ENCODE measurements around the gene FAAP20.

FAAP20 gene

DNA sequence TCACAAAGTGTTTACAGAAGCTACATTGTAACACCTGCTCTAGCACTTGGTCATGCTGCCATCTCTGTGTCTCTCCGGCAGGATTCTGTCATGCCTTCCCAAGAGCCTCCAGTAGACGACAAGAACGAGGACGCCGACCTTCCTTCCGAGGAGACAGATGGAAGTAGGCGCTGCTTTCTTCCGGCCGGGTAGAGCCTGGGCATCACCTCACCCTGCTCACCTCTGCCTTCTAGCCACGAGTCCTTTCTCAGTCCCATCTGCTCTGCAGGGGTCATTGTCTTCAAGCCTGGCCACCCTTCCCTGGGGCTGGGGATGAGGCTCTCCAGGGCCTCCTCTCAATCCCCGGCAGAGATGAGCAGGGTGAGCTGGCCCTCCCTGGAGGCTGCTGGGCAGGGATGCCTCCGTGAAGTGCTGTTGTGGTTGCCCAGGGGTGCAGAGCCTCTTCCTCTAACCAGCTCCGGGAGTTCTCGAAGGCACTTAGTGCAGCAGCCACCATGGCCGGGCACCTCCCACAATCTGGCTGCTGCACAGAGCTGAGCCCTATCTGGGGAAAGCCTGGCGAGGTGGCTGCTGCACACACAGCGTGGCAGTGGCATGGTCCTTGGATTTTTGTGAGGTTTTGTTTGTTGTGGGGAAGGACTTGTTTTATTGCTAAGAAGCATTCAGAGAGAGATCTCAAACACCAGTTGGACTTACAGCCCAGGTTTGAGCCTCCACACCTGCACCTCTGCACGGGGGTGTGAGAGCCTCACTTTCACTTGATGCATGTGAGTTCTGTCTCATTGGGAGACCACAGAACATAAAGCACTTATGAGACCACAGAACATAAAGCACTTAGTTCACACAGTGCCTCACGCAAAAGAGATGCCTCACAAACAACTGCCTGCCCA is 48.4 kb downstream of the FAAP20 start:
- DNase-seq (ENCODE audit: low read depth, low spot score) = no peak
- WGBS (ENCODE audit: insufficient coverage, insufficient read length) = no CpG with 5 or more reads among the region's 19 CpGs
- Histone ChIP-seq H3K27me3 (ENCODE audit: control insufficient read depth, insufficient read depth, low read length) (no peaks in the 10 kb centered on the region), H3K27ac (ENCODE audit: low read length) (no peak overlapping the region), H3K36me3 (ENCODE audit: control insufficient read depth, insufficient read depth, low read length) (peaks cover 7% of the 10 kb centered on the region), H3K4me1 (ENCODE audit: control insufficient read depth, insufficient read depth, low read length) (no peaks in the 10 kb centered on the region), H3K4me3 (ENCODE audit: low read length) (no peak overlapping the region), H3K9me3 (ENCODE audit: control insufficient read depth, insufficient read depth, low read length) (no peaks in the 10 kb centered on the region)

DNA sequence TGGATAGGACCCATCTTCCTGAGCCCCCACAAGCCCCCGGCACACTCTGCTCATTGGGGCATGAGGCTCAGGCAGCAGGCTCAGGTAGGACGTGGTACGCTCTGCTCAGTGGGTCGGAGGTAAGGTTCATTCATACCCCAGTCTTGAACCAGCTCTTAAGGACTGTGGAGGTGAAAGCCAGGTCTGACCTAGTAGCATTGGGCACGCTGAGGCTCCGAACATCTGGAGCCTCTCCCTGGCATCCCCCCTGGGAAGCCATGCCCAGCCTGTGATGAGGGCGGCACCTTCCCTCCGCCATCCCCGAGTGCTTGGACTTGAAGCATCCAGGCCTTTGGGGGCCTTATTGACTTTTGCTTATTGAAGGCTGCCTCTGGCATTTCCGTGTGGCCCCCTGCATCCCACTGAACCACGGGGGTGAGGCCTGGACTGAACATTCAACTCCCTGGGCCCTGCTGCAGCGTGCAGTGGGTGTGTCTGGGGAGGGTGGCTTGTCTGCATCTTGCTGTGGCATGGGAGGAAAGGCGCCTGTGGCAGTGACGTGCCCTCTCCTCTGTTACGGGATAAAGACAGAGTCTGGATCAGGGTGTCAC is 50.0 kb downstream of the FAAP20 start:
- no CpG with 5 or more reads among the region's 15 CpGs for WGBS (ENCODE audit: insufficient coverage, insufficient read length)
- no peaks in the 10 kb centered on the region for H3K4me1 ChIP-seq (ENCODE audit: control insufficient read depth, insufficient read depth, low read length)
- no peaks in the 10 kb centered on the region for H3K27me3 ChIP-seq (ENCODE audit: control insufficient read depth, insufficient read depth, low read length)
- H3K4me3 ChIP-seq (ENCODE audit: low read length) = no peak overlapping the region
- H3K36me3 ChIP-seq (ENCODE audit: control insufficient read depth, insufficient read depth, low read length) = peaks cover 4% of the 10 kb centered on the region
- DNase-seq (ENCODE audit: low read depth, low spot score) = no peak
- no peak overlapping the region for H3K27ac ChIP-seq (ENCODE audit: low read length)
- H3K9me3 ChIP-seq (ENCODE audit: control insufficient read depth, insufficient read depth, low read length) = no peaks in the 10 kb centered on the region

- H3K27ac ChIP-seq (ENCODE audit: low read length) = no peak overlapping the region
- no peaks in the 10 kb centered on the region for H3K9me3 ChIP-seq (ENCODE audit: control insufficient read depth, insufficient read depth, low read length)
- no peaks in the 10 kb centered on the region for H3K27me3 ChIP-seq (ENCODE audit: control insufficient read depth, insufficient read depth, low read length)
- WGBS (ENCODE audit: insufficient coverage, insufficient read length) = no CpG with 5 or more reads among the region's 30 CpGs
- H3K4me1 ChIP-seq (ENCODE audit: control insufficient read depth, insufficient read depth, low read length) = no peaks in the 10 kb centered on the region
- no peak for DNase-seq (ENCODE audit: low read depth, low spot score)
- peaks cover 4% of the 10 kb centered on the region for H3K36me3 ChIP-seq (ENCODE audit: control insufficient read depth, insufficient read depth, low read length)
- no peak overlapping the region for H3K4me3 ChIP-seq (ENCODE audit: low read length)
Measured at GRCh38 chr1:2143814-2144500, 50.6 kb downstream of the FAAP20 start.

DNA sequence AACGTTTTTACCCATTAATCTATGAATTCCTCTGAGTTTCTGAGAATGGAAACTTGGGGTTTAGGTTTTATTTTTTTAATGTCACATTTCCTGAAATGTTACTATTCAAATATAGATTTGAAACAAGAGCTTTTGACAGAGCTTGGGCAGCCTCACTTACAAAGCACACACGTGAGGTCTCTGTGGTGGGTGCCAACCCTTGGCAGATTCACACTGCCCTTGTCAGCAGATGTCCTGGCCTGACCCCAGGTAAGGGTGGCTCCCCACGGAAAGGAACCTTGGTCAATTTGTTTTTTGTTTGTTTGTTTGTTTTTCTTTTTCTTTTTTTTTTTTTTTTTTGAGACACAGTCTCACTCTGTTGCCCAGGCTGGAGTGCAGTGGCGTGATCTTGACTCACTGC is 53.5 kb downstream of the FAAP20 start:
- no peak overlapping the region for H3K4me3 ChIP-seq (ENCODE audit: low read length)
- no peak overlapping the region for H3K27ac ChIP-seq (ENCODE audit: low read length)
- no peaks in the 10 kb centered on the region for H3K27me3 ChIP-seq (ENCODE audit: control insufficient read depth, insufficient read depth, low read length)
- DNase-seq (ENCODE audit: low read depth, low spot score) = no peak
- peaks cover under 1% of the 10 kb centered on the region; the same call in 1 of the 2 replicates for H3K36me3 ChIP-seq (ENCODE audit: control insufficient read depth, insufficient read depth, low read length)
- H3K9me3 ChIP-seq (ENCODE audit: control insufficient read depth, insufficient read depth, low read length) = no peaks in the 10 kb centered on the region
- no CpG with 5 or more reads among the region's 4 CpGs for WGBS (ENCODE audit: insufficient coverage, insufficient read length)
- H3K4me1 ChIP-seq (ENCODE audit: control insufficient read depth, insufficient read depth, low read length) = no peaks in the 10 kb centered on the region

Measured in iPS DF 6.9 (cell line).